Activated gamma-delta T cell (primary cell): ENCODE data around the gene WDR91.
A peak's percentile ranks its signal among the peaks of the same experiment; 100 is the strongest.
"Not testable (repeated sequence)": the region's sequence is repeated elsewhere in the genome, so short reads cannot be mapped to it uniquely, and the experiment has no call there.

ENCODE experiments used
- DNase-seq: peaks from one replicate; lab custom pipeline; 2025; lab: John Stamatoyannopoulos, UW
- total RNA-seq, 2 donors: gene quantifications; one replicate each; lab custom pipeline; 2026; lab: John Stamatoyannopoulos, UW

Gene WDR91
- total RNA-seq = 73.0 to 79.2 reads per million in 2 donors

DNA sequence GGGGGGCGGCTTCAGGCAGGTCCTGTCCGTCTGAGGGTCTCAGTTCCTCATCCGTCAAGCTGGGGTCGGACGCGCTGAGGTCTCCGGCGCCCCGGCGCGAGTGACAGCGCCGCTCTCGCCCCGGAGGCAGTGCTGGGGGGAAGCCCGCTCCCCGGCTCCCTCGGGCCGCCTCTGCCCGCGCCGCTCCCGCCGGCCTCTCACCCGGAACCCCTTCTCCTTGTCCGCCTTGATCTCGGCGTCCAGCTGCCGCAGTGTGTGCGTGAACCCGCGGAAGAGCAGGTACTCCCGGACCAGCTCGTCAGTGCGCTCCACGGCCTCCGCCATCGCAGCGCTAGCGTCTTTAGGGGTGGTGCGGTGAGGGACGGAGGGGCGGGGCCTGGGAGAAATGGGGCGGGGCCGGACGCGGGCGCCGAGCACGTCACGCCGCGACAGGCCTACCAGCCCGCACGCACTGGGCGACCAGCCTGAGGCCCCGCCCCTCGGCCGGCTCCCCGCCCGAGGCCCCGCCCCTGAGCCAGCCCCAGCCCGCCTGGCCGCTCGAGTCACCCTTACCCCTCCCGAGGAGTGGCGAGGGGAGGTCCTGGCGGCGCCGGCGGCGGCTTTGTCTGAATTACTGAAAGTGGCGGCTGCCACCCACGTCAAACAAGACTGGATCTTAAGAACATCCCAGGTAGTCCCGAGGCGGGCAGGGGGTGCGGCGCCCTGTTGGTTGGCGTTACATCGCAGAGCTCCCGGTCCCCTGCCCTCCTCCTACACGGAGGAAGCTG lies at the start of gene WDR91:
Gene WDR91, minus strand, starts transcription at position 348 of the 767 bp plus-strand sequence. Its CDS starts 24 bp downstream, at position 324.
- peak; percentile 98 for DNase-seq

DNA sequence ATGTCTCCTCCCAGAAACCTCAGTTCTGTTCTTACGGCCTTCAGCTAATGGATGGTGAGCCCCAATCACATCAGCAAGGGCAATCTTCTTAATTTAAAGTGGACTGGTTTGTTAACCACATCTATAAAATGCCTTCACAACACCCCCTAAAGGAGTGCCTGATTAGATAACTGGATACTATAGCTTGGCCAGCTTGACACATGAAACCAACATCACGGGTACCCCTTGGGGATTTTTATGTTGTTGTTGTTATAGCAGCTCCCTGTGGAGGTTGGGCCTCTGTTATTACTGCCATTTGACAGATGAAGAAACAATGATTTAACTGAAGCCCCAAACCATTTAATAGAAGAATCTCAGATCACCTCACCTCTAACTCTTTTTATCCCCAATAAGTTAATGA lies 49.1 kb upstream of the WDR91 start:
- DNase-seq = no peak

DNA sequence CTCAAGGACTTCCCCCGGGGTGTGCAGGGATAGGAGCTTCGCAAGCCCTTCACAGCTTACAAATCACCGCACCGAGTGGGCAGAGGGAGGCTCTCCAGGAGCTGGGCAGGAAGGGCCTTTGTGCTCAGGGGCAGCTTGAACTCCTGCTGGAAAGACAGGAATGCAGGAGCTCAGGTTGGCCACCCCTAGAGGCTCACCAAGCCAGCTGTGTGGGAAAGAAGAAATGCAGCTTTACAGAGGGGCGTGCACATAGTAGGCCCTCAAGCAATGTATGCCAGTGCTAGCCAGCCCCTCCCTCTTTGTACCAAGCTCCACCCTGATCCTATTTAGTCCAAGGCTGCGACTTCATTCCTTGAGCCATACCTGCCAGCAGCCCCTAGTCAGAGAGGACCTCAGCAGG lies 48.4 kb upstream of the WDR91 start:
- no peak for DNase-seq

DNA sequence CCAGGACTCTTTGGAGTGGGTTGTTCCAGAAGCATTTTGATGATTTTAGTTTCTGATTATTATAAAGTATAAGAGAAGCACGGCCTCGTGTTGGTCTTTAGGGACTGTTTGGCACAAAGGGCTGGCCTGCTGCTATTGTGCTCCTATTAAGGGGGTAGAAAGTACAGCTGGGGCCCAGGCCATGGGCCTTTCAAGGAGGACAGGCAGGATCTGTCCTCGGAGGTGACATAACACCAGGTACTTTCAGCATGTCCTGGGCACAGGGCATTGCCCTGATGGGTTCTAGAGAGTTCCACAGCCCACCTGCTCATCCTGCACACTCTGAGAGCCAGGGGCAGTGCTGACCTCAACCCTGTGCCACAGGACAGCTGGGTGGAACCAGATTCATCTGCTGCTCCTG lies 47.3 kb upstream of the WDR91 start:
- no peak for DNase-seq

DNA sequence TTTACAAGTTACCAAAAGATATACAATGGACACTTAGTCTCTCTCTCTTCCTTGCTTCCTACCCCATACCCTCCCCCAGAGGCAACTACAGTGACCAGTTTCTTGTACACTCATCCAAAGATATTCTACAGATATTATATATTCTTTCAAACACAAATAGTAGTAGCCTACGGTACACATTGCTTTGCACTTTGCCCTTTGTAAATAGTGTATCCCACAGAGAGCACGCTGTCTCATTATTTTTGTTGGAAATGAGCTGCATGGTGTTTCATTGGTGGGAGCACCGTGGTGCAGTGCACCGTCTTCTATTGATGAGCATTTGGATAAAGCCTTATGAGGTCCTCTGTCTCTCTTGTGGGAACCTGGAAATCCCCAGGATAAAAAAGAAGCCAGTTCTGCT lies 46.5 kb upstream of the WDR91 start:
- no peak for DNase-seq

DNA sequence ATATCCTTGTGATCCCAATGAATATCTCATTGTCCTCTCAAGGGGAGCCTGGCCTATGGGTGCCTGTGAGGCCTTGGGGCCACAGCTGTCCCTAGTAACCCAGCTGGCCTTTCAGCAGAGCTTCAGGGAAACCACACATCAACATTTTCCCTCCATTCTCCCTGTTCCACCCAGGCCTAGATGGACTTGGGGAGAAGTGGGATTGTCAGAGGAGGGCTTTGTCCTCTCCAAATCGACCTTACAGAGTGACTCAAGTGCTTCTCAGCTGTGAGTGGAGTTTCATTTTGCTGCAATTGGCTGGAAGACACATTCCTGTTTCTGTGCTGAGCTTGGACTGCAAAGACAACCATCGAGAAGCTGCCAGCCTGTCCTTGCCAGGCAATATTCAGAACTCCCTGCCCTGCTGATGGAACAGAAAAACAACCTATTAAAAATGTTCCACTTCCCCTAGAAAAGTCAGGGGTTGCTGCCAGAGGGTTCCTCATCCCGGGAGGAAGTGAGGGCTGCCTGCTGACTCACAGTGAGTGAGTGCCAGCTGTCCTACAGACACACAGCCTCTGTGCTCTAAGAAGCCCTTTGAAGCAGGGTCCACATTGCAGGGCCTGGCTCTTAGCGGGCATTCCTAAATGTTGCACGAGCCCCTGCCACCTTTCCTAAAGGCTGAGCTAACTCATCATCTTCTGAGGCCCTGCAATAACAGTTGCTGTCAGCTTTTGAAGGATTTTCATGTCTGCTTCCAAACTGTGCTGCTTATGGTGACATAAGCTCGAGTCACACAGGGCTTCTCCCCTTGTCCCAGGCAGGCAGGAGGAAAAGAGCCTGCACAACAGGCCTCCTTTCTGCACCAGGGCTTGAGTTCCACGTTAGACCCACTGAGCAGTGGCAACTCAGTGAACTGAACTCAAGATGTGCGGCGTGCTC lies 42.8 kb upstream of the WDR91 start:
- no peak for DNase-seq

DNA sequence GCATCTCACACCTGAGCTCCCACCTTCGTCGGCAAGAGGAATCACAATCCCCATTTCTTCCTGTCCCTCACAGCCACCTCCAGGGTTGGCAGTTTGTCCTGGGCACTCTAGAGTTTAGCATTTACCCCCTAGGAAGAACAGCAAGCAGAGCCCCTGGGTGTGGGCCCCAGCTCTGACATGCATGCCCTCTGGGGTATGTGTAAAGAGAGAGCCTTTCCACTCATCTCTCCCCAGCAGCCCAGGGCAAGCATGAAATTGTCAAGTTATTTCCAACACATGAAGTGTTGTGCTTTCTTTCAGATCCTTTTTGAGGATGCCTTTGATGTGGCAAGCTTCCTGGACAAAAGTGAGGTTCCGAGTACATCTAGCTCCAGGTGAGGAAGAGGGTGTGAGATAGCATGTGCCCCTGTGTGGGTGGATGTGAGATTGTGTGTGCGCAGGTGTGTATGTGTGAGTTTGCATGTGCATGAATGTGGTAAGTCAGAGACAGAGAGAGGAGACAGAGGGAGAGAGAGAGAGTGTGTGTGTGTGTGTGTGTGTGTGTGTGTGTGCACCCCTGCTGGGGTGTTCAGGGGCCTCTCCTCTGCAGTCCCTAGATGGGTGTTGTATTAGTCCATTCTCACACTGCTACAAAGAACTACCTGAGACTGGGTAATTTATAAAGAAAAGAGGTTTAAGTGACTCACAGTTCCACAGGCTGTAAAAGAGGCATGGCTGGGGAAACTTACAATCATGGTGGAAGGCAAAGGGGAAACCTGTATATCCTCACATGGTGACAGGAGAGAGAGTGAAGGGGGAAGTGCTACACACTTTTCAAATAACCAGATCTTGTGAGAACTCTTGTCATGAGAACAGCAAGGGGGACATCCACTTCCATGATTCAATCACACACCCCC lies 40.4 kb upstream of the WDR91 start:
- no peak for DNase-seq

DNA sequence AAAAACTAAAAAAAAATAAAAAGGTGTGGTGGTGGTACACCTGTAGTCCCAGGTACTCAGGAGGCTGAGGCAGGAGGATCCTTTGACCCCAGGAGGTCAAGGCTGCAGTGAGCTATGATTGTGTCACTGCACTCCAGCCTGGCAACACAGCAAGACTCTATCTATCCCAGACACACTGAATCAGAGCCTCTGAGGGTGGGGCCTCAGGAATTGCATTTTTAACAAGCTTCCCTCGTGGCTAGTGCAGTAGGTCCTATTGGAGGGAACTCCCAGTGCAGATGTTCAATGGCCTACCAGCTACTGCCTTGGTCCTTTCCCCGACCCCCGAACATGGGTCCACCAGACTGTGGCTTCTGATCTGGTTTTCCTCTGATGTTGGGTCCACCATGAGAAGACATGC lies 37.2 kb upstream of the WDR91 start:
- DNase-seq = no peak

DNA sequence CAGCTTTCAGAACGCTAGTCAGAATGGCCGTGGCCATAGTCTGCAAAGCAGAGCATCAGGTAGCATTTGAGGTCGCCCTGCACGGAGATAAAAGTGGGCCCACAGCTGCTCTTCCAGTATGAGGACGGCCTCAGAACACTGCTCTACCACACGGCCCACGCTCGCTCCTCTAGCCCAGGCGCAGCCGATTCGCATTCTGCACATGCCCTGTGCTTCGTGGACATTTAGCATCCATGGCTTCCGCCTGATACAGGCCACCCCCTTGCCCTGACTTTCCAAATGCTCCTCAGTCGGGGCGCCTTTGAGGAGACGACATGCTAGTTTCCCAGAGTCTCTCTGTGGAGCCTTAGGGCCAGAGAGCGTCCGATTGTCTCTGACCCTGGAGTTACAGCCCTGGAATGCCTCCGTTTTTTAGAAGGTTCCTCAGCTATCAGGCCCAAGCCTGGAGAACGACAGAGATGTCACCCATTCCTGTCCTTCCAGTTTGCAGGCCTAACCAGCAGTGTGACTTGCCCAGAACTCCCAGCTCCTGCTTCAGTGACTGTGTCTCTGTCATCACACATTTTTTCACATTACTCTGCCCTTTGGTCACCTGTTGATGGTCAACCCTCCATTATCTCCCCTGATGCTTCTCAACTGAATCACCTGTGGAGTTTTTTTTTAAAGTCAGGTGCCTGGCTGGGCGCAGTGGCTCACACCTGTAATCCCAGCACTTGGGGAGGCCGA lies 36.6 kb upstream of the WDR91 start:
- no peak for DNase-seq

DNA sequence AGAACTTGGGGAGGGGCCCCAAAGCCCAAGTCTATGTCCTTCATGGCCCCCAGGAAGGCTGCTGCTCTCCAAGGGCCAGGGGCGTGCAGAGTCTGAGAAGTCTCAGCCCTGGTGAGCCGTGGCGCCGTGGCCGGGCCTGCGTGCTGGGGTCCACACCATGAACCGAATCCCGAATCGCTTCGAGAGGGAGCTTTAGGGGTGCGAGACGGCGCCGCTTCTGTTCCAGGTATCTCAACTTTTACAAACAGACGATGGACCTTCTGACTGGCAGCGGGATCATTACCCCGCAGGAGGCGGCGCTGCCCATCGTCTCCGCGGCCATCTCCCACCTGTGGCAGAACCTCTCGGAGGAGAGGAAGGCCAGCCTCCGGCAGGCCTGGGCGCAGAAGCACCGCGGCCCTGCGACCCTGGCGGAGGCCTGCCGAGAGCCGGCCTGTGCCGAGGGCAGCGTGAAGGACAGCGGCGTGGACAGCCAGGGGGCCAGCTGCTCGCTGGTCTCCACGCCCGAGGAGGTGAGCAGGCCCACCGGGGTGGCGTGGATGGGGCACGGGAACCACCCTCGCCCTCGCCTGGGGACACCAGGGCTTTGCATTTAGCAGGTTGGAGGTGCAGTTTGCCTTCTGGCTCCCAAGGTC lies 35.0 kb upstream of the WDR91 start:
- no peak for DNase-seq

DNA sequence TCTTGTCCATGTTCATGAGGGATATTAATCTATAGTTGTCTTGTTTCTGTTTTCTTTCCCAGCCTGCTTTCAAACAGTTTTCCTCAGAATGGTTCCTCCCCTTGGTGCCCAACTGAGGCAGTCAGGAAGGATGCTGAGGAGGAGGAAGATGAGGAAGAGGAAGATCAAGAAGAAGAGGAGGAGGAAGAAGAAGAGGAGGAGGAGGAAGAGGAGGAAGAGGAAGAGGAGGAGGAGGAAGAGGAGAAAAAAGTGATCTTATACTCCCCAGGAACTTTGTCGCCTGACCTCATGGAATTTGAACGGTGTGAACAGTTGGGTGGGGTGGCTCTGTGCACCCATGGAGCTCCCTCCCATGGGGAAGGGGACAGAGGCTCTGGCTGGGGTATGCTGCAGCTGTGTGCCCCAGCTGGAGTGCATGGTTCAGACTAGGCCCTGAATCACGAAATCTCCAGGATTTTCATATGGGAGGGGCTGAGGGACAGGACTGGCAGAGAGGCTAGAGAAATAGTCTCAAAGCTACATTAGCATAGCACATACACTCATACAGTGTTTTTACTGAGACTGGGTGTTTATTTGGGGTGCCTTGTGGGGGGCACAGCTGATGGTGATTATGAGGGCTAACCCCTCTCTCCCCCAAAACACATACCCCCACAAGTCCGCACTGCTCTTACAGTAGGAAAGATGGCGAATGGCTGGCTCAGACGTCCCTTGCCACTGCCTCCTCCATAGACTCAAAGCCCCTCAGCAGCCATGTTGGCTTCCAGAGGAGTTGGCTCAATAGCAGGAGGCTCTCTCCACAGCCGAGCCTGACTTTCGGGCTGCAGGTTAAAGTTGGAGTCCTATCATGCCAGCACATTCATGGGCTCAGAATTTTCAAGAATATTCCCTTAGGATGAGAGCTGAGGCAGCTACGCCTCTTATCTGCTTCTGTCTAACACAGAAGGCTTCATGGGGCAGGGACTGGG lies 34.2 kb upstream of the WDR91 start:
- DNase-seq = no peak

DNA sequence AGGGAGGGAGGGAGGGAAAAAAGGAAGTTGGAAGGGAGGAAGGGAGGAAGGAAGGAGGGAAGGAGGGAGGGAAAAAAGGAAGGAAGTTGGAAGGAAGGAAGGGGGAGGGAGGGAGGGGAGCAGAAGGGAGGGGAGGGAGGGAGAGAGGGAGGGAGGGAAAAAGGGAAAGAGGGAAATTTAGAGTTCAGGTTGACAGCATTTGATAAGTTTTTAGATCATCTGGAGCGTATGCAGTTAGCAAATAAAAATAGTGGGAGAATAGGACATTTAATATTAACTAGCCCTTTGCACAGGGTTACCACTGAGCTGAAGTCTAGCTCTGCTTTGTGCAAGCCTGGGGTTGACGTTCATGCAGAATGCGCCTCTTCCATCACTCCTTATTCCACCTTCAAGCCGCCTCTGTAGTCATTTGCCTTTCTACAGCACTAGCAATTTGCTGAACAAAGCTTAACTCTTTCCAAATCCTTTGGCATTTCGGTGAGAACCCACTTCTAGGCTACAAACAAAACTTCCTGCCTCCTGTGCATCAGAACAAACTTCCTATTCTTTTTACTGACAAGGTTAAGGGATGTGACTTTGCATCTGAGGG lies 30.9 kb upstream of the WDR91 start:
- DNase-seq = no peak

DNA sequence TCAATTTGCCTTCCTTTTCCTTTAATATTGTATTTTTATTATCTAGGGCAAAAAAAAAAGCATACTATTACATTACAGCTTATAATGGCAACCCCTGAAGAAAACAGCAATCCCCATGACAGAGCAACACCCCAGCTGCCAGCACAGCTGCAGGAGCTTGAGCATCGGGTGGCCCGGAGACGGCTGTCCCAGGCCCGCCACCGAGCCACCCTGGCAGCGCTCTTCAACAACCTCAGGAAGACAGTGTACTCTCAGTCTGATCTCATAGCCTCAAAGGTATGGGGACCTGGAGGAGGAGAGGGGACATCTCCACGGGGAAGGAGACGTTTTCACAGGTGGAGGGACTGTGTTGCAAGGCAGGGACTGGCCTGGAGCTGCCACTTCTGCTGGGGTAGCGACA lies 29.1 kb upstream of the WDR91 start:
- DNase-seq = no peak

DNA sequence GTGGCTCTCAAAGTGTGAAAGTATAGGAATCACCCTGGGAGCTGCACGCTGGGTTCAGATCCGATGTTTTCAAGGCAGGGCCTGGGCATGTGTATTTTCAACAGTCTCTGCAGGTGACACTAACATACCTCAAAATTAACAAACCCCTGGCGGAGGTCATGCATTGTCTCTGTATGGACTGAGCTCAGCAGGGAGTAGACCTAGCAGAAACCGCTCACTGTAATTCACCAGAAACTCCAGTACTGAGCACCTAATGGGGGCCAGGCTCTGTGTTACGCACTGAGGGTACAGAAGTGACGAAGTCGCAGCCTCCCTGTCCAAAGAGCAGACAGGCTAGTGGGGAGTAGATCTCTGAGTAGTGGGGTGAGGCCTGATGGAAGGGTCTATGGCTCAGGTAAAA lies 27.9 kb upstream of the WDR91 start:
- no peak for DNase-seq

DNA sequence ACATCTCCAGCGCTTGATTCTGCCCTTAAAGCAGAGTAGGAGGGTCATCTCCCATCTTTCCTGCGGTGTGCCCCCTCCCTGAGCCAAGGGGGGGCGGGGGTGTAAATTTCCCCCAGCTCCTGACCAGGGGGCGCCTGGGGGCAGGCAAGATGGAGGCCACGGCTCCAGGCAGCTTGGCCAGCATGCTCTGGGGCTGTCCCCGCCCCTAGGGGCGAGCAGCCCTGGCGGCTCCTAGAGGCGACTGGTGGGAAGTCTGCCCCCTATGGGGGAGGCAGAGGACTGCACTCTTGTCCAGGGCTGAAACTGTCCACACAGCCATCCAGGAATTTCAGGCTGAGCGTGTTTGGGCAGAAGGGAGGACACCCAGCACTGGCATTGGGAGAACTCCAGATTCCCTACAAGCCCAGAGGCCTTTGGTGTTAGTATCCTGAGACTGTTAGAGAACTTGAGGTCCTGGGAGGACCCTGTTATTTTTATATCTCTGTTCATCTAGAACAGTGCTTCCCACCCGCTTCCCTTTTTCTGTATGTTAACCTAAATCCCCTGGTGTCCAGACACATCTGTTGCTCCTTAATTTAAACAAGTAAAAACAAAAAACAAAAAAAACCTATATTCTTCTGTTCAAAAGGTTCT lies 26.9 kb upstream of the WDR91 start:
- no peak for DNase-seq

DNA sequence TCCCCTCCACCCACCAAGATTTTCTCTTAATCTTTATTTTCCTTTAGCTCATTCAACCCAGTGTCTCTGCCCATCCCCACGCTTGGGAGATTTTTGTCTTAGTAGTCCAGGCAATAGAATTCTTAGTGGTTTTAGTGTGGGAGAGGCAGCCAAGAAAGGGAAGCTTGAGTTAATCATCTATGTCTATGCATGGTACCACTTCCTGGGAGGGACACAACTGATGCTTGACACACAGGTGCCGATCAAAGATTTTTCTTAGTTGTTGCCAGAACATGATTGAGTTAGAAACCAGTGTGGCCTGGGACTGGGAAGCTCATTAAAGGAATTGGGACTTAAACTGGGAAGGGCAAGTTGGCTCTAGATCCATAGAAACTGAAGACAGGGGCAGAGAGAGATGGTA lies 25.4 kb upstream of the WDR91 start:
- DNase-seq = no peak

DNA sequence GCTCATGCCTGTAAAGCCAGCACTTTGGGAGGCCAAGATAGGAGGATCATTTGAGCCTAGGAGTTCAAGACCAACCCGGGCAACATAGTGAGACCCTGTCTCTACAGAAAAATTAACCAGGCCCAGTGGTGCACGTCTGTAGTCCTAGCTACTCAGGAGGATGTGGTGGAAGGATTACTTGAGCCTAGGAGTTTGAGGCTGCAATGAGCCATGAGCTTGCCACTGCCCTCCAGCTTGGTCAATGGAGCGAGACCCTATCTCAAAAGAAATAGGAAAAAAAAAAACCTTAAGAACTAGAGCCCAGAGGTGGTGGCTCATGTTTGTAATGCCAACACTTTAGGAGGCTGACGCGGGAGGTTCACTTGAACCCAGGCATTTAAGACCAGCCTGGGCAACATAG lies 24.5 kb upstream of the WDR91 start:
- no peak for DNase-seq

DNA sequence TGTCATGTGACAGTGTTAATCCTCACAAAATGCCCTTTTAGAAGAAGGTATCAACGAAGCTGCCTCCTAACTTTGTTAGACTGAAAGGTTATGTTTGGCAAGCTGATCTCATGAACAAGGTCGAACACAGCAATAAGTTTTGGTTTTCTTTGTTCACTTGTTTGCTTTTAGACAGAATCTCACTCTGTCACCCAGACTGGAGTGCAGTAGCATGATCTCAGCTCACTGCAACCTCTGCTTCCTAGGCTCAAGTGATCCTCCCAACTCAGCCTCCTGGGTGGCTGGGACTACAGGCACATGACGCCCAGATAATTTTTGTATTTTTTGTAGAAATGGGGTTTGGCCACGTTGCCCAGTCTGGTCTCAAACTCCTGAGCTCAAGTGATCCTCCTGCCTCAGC lies 23.4 kb upstream of the WDR91 start:
- DNase-seq = no peak

DNA sequence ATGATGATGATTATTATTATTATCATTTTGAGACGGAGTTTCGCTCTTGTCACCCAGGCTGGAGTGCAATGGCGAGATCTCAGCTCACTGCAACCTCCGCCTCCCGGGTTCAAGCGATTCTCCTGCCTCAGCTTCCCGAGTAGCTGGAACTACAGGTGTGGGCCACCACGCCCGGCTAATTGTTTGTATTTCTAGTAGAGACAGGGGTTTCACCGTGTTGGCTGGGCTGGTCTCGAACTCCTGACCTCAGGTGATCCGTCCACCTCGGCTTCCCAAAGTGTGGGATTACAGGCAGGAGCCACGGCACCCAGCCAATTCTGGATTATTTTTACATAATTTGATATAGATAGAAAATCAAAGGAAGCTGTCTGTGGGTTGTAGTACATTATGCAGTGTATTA lies 22.8 kb upstream of the WDR91 start:
- not testable (repeated sequence) for DNase-seq
